SU-DHL-6 (cell line): ENCODE measurements around the gene MUC6.

ENCODE experiments used
- CTCF ChIP-seq: fragments of 200-600 bp; sonication (generic); IDR thresholded peaks from one replicate; pipeline ENCODE4 v1.5.1; 2017; ENCODE audit warnings: antibody characterized with exemption, mild to moderate bottlenecking, low read length, moderate library complexity; ENCODE audit not compliant: insufficient read depth, poor library complexity, severe bottlenecking
- EZH2phosphoT487 ChIP-seq: fragments of 200-600 bp; sonication (generic), shearing (Covaris generic); conservative IDR thresholded peaks from 2 replicates; pipeline ENCODE4 v1.6.1; 2018; ENCODE audit warnings: mild to moderate bottlenecking, antibody characterized with exemption, low read length, moderate library complexity, mixed read lengths

GRCh38 chr11:987671-988070, 48.8 kb downstream of the MUC6 start:
- TF ChIP-seq CTCF (no peak), EZH2phosphoT487 (no peak)
